ENCODE measurements around the gene EHMT1.

DNA sequence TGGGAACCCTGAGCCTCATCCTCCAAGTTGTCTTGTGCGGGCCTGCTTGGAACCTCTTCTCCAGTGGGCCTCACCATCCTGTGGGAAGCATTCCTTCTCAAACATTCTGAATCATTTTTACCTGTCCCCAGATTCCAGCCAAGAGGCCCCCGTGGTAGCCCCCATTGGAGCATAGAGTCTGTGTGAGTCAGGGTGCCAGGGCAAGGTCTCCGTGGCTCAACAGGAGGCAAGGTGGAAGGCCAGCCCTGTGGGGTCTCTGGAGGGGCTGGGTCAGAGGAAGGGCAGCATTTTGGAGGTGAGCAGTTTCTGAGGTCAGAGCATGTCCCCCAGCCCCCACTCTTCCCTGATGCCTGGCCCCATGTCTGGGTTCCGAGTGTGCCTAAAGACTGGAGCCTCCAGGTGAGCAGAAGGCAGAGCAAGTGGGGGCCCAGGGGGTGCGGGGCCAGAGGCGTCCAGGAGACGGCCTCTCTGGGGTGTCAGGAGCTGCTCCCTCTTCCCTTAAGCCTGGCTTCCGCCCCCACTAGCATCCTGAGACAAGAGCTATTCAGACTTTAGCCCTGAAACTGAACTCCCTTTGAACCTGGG is 260.9 kb downstream of the EHMT1 start:
- no peak for TF ChIP-seq EZH2 (IDR thresholded peaks at IDR 0.05; ENCODE audit: low read depth, unreplicated experiment)
- TF ChIP-seq CTCF (conservative IDR thresholded peaks at IDR 0.05; ENCODE audit: low read depth in 2 of 2) = no peak
- no peak for TF ChIP-seq EZH2phosphoT487 (IDR thresholded peaks at IDR 0.05; ENCODE audit: unreplicated experiment)
- TF ChIP-seq, protein P1, sequence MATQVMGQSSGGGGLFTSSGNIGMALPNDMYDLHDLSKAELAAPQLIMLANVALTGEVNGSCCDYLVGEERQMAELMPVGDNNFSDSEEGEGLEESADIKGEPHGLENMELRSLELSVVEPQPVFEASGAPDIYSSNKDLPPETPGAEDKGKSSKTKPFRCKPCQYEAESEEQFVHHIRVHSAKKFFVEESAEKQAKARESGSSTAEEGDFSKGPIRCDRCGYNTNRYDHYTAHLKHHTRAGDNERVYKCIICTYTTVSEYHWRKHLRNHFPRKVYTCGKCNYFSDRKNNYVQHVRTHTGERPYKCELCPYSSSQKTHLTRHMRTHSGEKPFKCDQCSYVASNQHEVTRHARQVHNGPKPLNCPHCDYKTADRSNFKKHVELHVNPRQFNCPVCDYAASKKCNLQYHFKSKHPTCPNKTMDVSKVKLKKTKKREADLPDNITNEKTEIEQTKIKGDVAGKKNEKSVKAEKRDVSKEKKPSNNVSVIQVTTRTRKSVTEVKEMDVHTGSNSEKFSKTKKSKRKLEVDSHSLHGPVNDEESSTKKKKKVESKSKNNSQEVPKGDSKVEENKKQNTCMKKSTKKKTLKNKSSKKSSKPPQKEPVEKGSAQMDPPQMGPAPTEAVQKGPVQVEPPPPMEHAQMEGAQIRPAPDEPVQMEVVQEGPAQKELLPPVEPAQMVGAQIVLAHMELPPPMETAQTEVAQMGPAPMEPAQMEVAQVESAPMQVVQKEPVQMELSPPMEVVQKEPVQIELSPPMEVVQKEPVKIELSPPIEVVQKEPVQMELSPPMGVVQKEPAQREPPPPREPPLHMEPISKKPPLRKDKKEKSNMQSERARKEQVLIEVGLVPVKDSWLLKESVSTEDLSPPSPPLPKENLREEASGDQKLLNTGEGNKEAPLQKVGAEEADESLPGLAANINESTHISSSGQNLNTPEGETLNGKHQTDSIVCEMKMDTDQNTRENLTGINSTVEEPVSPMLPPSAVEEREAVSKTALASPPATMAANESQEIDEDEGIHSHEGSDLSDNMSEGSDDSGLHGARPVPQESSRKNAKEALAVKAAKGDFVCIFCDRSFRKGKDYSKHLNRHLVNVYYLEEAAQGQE (IDR thresholded peaks at IDR 0.05; ENCODE audit: unreplicated experiment) = no peak
- TF ChIP-seq ETS1 (IDR thresholded peaks at IDR 0.05) = no peak
- no peak for TF ChIP-seq POLR2AphosphoS5 (IDR thresholded peaks at IDR 0.05; ENCODE audit: low read depth)
- no peak for TF ChIP-seq STAT1 (IDR thresholded peaks at IDR 0.05; ENCODE audit: unreplicated experiment)
- no peak for TF ChIP-seq ZNF114 (CRISPR knock-in tag; IDR thresholded peaks at IDR 0.05)
- no peak for TF ChIP-seq CREB1 (CRISPR knock-in tag; IDR thresholded peaks at IDR 0.05; ENCODE audit: low read depth)
- no peak for TF ChIP-seq JUNB (IDR thresholded peaks at IDR 0.05; ENCODE audit: unreplicated experiment)
- TF ChIP-seq ZNF462 (CRISPR knock-in tag; IDR thresholded peaks at IDR 0.05) = no peak
- no peak for TF ChIP-seq NANOG (IDR thresholded peaks at IDR 0.05; ENCODE audit: borderline replicate concordance)
- TF ChIP-seq ZNF331 (CRISPR knock-in tag; IDR thresholded peaks at IDR 0.05; ENCODE audit: low read depth) = no peak
